BE2C (cell line): ENCODE data around the gene SMIM5.

Experiments
- DNase-seq: peaks from one replicate; pipeline ENCODE4 v3.0.0-alpha.2; 2020
- H3K27me3 ChIP-seq: fragments of 250-450 bp; sonication (Bioruptor Pico); 2 replicates; pipeline ENCODE4 v1.5.1; 2020; ENCODE audit warnings: mild to moderate bottlenecking
- H3K36me3 ChIP-seq: fragments of 250-450 bp; sonication (Bioruptor Pico); 2 replicates; pipeline ENCODE4 v1.5.1; 2020; ENCODE audit warnings: mild to moderate bottlenecking
- H3K4me1 ChIP-seq: fragments of 250-450 bp; sonication (Bioruptor Pico); 2 replicates; pipeline ENCODE4 v1.5.1; 2020
- H3K4me3 ChIP-seq: 2 replicates; pipeline ENCODE4 v1.5.1; 2011; ENCODE audit warnings: low read depth, low read length
- H3K9me3 ChIP-seq: fragments of 250-450 bp; sonication (Bioruptor Pico); 2 replicates; pipeline ENCODE4 v1.5.1; 2020
- TF ChIP-seq, protein P1 (sequence below): IDR thresholded peaks from 2 replicates; pipeline ENCODE4 v1.5.1; 2012; ENCODE audit warnings: mild to moderate bottlenecking, low read depth, low read length

The SMIM5 gene

DNA sequence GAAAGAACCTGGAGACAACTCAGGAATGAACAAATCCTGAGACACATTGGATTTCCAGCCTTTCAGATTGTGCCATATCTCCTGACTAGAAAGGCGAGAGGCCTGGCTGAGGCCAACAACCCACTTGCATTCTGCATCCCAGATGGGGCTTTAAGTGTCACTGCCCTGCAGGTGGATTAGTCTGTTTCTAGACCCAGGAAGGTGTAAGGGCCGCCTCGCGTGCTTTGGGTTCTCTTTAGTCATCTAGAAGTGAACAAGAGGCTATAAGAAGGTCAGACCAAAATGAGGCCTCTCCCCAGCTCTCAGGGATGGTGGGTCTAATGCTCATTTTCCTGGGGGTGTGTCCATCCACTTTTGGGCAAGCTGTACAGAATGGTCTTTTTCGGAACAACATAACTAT lies 38.8 kb downstream of the SMIM5 start:
- Histone ChIP-seq H3K4me3 (no peak overlapping the region), H3K4me1 (no peaks in the 10 kb centered on the region; the same call in 1 of the 2 replicates), H3K36me3 (peaks cover 48% of the 10 kb centered on the region), H3K9me3 (no peaks in the 10 kb centered on the region), H3K27me3 (no peaks in the 10 kb centered on the region)
- DNase-seq, result no peak
- TF ChIP-seq, protein P1, sequence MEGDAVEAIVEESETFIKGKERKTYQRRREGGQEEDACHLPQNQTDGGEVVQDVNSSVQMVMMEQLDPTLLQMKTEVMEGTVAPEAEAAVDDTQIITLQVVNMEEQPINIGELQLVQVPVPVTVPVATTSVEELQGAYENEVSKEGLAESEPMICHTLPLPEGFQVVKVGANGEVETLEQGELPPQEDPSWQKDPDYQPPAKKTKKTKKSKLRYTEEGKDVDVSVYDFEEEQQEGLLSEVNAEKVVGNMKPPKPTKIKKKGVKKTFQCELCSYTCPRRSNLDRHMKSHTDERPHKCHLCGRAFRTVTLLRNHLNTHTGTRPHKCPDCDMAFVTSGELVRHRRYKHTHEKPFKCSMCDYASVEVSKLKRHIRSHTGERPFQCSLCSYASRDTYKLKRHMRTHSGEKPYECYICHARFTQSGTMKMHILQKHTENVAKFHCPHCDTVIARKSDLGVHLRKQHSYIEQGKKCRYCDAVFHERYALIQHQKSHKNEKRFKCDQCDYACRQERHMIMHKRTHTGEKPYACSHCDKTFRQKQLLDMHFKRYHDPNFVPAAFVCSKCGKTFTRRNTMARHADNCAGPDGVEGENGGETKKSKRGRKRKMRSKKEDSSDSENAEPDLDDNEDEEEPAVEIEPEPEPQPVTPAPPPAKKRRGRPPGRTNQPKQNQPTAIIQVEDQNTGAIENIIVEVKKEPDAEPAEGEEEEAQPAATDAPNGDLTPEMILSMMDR, result no peak

DNA sequence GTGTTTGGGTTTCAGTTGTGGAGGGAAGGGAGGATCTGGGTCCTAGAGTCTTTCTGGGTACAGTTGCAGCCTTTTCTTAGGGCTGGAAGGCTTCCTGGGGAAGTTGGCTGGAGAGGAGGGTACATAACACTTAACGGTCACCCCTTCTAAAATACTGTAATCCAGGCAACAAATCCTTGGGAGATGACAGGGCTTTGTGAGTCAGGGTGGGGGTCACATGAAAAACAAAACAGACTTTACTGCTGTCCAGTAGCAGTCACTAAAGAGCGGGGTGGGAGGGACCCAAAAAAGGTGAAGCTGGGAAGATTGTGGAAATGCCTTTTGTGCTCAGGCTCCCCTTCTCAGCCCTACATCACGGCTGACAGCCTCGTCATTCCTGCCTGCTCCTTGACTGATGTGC lies 40.3 kb downstream of the SMIM5 start:
- Histone ChIP-seq H3K4me1 (no peaks in the 10 kb centered on the region), H3K4me3 (no peak overlapping the region), H3K27me3 (no peaks in the 10 kb centered on the region), H3K9me3 (no peaks in the 10 kb centered on the region), H3K36me3 (peaks cover 54% of the 10 kb centered on the region)
- no peak for DNase-seq
- TF ChIP-seq, protein P1, result no peak

DNA sequence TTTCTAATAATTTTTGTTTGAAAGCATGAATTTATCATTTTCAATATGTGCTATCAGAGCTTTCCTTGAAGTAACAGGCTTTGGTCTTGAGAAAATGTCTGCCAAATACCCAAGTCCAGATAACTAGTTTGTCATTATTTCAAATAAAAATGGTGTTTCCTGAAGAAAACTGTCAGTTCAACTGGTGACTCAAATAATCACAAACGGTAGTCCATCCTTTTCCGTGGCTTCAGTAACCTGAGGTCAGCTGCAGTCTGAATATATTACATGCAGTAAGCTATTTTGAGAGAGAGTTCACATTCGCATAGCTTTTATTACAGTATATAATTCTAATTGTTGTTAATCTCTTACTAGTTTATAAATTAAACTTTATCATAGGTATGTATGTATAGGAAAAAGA lies 43.2 kb downstream of the SMIM5 start:
- H3K36me3 ChIP-seq, result peaks cover 50% of the 10 kb centered on the region
- no peak overlapping the region for H3K4me3 ChIP-seq
- no peaks in the 10 kb centered on the region for H3K9me3 ChIP-seq
- TF ChIP-seq, protein P1, result no peak
- no peaks in the 10 kb centered on the region for H3K27me3 ChIP-seq
- no peaks in the 10 kb centered on the region for H3K4me1 ChIP-seq
- DNase-seq, result no peak

DNA sequence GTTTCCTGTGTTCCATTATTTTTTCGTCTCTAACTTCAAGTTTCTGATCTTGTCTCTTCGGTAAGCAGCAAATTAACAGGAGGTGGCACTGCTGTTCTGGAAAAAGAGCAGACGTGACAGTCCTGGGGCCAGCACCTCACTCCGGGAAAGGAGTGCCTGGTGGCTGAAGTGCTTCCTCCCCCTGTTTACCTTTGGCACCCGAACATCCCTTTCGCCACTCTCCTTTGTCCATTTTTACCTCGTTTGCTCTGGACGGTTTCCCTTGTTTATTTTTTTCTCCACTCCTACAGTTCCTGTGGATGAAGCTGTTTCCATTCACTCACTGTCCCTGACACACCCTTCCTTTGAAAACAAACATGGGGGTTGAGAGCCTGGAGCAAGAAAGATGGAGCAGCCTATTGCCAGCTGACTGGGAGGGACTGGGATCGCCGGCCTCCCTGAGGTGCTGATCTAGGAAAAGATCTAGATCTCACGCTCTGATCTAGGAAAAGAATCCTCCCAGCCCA lies 46.5 kb downstream of the SMIM5 start:
- H3K4me3 ChIP-seq, result no peak overlapping the region
- DNase-seq, result no peak
- no peaks in the 10 kb centered on the region for H3K9me3 ChIP-seq
- TF ChIP-seq, protein P1, result no peak
- peaks cover 10% of the 10 kb centered on the region for H3K4me1 ChIP-seq
- peaks cover 37% of the 10 kb centered on the region for H3K36me3 ChIP-seq
- no peaks in the 10 kb centered on the region for H3K27me3 ChIP-seq

DNA sequence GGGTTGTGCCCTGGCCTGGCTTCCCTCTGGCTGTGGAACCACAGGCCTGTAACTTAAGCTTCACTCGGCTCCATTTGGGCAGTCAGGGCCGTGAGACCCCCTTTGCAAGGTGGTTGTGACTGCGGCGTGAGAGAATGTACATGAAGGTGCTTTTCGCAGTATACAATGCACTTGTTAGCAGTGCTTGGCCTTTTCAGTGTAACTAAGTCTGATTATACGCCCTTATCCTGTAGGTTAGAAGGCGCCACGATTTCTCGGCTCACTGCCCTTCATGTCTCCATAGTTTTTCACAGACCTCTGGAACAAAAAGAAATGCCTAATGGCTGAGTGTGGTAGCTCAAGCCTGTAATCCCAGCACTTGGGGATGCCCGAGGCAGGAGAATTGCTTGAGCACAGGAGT lies 47.2 kb downstream of the SMIM5 start:
- H3K36me3 ChIP-seq, result peaks cover 33% of the 10 kb centered on the region

DNA sequence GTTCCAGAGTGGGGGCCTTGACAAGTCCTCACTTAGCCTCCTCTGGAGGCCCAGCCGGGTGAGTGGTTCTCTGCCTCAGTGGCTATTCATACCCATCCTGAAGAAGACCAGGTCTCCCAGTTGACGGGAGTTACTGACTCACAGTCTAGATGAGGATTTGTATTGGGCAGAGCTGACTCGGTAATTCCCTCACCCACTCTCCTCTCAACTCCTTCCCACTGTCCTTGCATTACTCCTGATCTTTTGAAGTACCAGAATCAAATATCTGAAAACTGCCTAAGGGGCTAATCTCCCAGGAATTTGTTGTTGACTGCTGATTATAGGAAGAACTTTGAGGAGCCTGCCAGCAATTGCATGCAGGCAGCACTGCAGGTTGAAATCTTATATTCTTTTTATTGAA lies 48.1 kb downstream of the SMIM5 start:
- TF ChIP-seq, protein P1, result no peak
- DNase-seq, result no peak
- Histone ChIP-seq H3K4me1 (peaks cover 10% of the 10 kb centered on the region), H3K36me3 (peaks cover 26% of the 10 kb centered on the region), H3K4me3 (no peak overlapping the region), H3K27me3 (no peaks in the 10 kb centered on the region), H3K9me3 (no peaks in the 10 kb centered on the region)

More for the DNA sequence above, 47.2 kb downstream of the SMIM5 start:
- Histone ChIP-seq H3K27me3 (no peaks in the 10 kb centered on the region), H3K4me1 (peaks cover 10% of the 10 kb centered on the region), H3K9me3 (no peaks in the 10 kb centered on the region), H3K4me3 (no peak overlapping the region)
- TF ChIP-seq, protein P1, result no peak
- no peak for DNase-seq
